ENCODE data around the gene AP1B1. TPM values are rescaled to one million over a fixed set of nuclear protein-coding genes. Genes with fewer than 3 reads are reported as not detected.

Gene AP1B1
- total RNA-seq, 1 experiment from 2014 or later = 68.1 TPM

GRCh38 chr22:29400576-29400975 is 12.2 kb upstream of the AP1B1 start:
- intact Hi-C loops (cut with micrococcal nuclease; ENCODE audit: unreplicated experiment) = no loop called here
- ChIA-PET CTCF (interaction anchor here (0.5 kb wide), 1 partner anchor 135 kb away, joined by 4 read pairs; no protein-coding TSS in a partner anchor), POLR2A (ENCODE audit: low non-redundant PET) (no interaction called here)
- DNase-seq (ENCODE audit: low spot score) = no peak
- Histone ChIP-seq H3K4me3 (ENCODE audit: low read depth, low read length, poor library complexity, severe bottlenecking) (no peak overlapping the region), H3K27me3 (replicated peaks; ENCODE audit: insufficient read depth, low read depth, low read length, poor library complexity) (no peaks in the 10 kb centered on the region), H3K36me3 (ENCODE audit: insufficient read depth, low read length, poor library complexity, severe bottlenecking) (no peaks in the 10 kb centered on the region), H3K27ac (ENCODE audit: low read depth, low read length, poor library complexity, severe bottlenecking) (no peak overlapping the region), H3K9me3 (ENCODE audit: low read depth, low read length, poor library complexity, severe bottlenecking) (no peaks in the 10 kb centered on the region), H3K4me1 (ENCODE audit: insufficient read depth, low read length, poor library complexity, severe bottlenecking) (no peaks in the 10 kb centered on the region)
- BruUV-seq (replicated peaks) = no TSS peak
- no peak for TF ChIP-seq EZH2 (IDR thresholded peaks at IDR 0.05; ENCODE audit: borderline replicate concordance, low read depth, low read length, poor library complexity, severe bottlenecking)
- no peak for TF ChIP-seq CTCF (conservative IDR thresholded peaks at IDR 0.05; ENCODE audit: low read depth, low read length)

GRCh38 chr22:29397791-29398190 is 9.4 kb upstream of the AP1B1 start:
- H3K27ac ChIP-seq (ENCODE audit: low read depth, low read length, poor library complexity, severe bottlenecking) = no peak overlapping the region
- intact Hi-C loops (cut with micrococcal nuclease; ENCODE audit: unreplicated experiment) = loop anchor here (10.0 kb wide), 1 partner anchor 107 kb away; no protein-coding TSS in a partner anchor
- no peak for DNase-seq (ENCODE audit: low spot score)
- H3K27me3 ChIP-seq (replicated peaks; ENCODE audit: insufficient read depth, low read depth, low read length, poor library complexity) = no peaks in the 10 kb centered on the region
- no TSS peak for BruUV-seq (replicated peaks)
- POLR2A ChIA-PET (ENCODE audit: low non-redundant PET) = no interaction called here
- TF ChIP-seq EZH2 (IDR thresholded peaks at IDR 0.05; ENCODE audit: borderline replicate concordance, low read depth, low read length, poor library complexity, severe bottlenecking) (no peak), CTCF (conservative IDR thresholded peaks at IDR 0.05; ENCODE audit: low read depth, low read length) (no peak)
- no peaks in the 10 kb centered on the region for H3K9me3 ChIP-seq (ENCODE audit: low read depth, low read length, poor library complexity, severe bottlenecking)
- no peaks in the 10 kb centered on the region for H3K36me3 ChIP-seq (ENCODE audit: insufficient read depth, low read length, poor library complexity, severe bottlenecking)
- CTCF ChIA-PET = no interaction called here
- H3K4me3 ChIP-seq (ENCODE audit: low read depth, low read length, poor library complexity, severe bottlenecking) = no peak overlapping the region
- H3K4me1 ChIP-seq (ENCODE audit: insufficient read depth, low read length, poor library complexity, severe bottlenecking) = no peaks in the 10 kb centered on the region

- H3K4me3 ChIP-seq (ENCODE audit: low read depth, low read length, poor library complexity, severe bottlenecking) = no peak overlapping the region
- H3K4me1 ChIP-seq (ENCODE audit: insufficient read depth, low read length, poor library complexity, severe bottlenecking) = no peaks in the 10 kb centered on the region
- intact Hi-C loops (cut with micrococcal nuclease; ENCODE audit: unreplicated experiment) = loop anchor here (10.0 kb wide), 1 partner anchor 109 kb away; no protein-coding TSS in a partner anchor
- DNase-seq (ENCODE audit: low spot score) = no peak
- ChIA-PET CTCF (interaction anchor here (0.8 kb wide), 1 partner anchor 108 kb away, joined by 3 read pairs; no protein-coding TSS in a partner anchor), POLR2A (ENCODE audit: low non-redundant PET) (no interaction called here)
- no peaks in the 10 kb centered on the region for H3K36me3 ChIP-seq (ENCODE audit: insufficient read depth, low read length, poor library complexity, severe bottlenecking)
- BruUV-seq (replicated peaks) = no TSS peak
- no peaks in the 10 kb centered on the region for H3K9me3 ChIP-seq (ENCODE audit: low read depth, low read length, poor library complexity, severe bottlenecking)
- no peak for TF ChIP-seq CTCF (conservative IDR thresholded peaks at IDR 0.05; ENCODE audit: low read depth, low read length)
- no peak for TF ChIP-seq EZH2 (IDR thresholded peaks at IDR 0.05; ENCODE audit: borderline replicate concordance, low read depth, low read length, poor library complexity, severe bottlenecking)
- no peak overlapping the region for H3K27ac ChIP-seq (ENCODE audit: low read depth, low read length, poor library complexity, severe bottlenecking)
- H3K27me3 ChIP-seq (replicated peaks; ENCODE audit: insufficient read depth, low read depth, low read length, poor library complexity) = no peaks in the 10 kb centered on the region
These were observed 7.8 kb upstream of the AP1B1 start for GRCh38 chr22:29396126-29396525.
